HPDE6-E6E7 (cell line): ENCODE results near the gene PRPF40B.

Source experiments
- DNase-seq: peaks from one replicate; pipeline ENCODE4 v3.0.0; 2011; ENCODE audit warnings: missing footprints; ENCODE audit errors: extremely low spot score

PRPF40B gene

DNA sequence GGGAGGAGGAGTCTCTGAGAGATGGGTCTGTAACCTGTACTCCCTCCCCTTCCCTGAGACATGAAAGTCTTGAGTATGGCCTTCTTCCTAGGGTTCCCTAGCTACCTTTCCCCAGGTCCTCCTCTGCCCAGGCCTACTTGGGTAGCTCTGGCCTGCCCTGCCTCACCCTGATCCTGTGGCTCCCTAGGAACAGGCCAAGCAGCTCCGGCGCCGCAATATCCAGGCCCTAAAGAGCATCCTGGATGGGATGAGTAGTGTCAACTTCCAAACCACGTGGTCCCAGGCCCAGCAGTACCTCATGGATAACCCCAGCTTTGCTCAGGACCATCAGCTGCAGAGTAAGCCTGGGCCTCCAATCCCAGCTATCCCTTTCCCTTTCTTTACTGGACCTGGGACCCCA, 12.3 kb downstream of the PRPF40B start:
- DNase-seq, result no peak

DNA sequence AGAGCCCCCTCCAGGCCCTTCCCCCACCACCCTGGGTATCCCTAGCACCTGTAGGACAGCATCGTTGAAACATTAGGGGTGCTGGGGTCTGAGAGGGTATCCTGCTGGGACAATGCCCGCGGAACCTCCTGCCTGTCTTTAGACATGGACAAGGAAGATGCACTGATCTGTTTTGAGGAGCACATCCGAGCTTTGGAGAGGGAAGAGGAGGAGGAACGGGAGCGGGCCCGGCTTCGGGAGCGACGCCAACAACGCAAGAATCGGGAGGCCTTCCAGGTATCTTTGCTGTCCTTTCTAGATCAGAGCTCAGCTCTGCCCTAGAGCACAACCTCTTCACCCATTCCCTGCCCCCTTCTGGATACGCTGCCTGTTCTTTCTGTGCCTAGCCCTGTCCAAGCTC, 13.2 kb downstream of the PRPF40B start:
- DNase-seq, result no peak

DNA sequence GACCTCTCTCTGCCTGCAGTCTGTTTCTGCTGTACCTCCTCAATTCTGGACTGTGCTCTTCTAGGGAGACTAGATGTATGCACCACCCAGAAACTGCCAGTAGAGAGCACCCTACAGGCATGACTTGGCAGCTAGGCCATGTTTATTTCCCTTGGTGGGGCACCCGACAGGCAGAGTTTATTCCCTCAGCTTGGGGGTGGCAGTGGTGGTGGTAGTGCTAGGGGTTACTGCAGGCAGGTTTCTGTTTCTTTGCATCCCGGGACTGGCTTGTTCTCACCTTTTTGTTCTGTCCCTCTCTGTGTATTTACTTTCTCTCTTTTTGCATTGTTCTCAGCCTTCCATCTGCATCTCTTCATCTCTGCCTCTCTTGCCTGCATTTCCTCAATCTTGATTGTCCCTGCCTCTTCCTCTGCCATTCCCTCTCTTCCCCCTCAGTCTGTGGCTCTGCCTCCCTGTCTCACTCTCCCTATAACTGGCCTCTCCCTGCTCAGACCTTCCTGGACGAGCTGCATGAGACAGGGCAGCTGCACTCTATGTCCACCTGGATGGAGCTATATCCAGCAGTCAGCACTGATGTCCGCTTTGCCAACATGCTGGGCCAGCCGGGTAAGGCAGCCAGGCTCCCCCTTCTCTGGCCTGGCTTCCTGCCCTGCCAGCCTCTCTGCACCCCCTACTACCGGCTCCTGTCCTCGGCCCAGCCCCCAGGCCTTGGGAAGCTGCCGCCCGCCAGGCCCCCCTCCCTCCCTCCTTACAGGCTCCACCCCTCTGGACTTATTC, 13.8 kb downstream of the PRPF40B start:
- no peak for DNase-seq

DNA sequence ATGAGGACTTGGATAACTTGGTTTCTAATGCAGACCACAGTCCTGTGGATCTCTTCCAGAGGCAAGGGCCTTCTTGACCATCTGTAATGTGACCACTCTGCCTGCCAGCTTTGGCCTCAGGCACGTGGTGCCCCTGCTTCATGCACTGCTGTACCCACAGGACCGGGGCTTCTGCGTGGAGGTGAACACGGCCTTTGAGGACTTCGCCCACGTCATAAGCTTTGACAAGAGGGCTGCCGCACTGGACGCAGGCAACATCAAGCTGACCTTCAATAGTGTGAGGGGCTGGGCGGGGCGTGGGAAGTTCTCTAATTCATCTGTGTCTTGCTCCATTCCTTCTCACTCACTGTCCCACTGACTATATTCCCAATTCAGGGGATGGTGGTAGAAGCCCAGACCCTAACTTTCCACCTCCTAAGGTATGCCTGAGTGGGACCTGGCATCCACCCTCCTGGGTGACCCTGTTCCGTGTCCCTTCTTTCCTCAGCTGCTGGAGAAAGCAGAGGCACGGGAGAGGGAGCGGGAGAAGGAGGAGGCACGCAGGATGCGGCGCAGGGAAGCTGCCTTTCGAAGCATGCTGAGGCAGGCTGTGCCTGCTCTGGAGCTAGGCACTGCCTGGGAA, 18.5 kb downstream of the PRPF40B start:
- DNase-seq, result no peak

- DNase-seq, result peak; percentile 94
Observed at GRCh38 chr12:49642370-49642802, 19.0 kb downstream of the PRPF40B start.

DNA sequence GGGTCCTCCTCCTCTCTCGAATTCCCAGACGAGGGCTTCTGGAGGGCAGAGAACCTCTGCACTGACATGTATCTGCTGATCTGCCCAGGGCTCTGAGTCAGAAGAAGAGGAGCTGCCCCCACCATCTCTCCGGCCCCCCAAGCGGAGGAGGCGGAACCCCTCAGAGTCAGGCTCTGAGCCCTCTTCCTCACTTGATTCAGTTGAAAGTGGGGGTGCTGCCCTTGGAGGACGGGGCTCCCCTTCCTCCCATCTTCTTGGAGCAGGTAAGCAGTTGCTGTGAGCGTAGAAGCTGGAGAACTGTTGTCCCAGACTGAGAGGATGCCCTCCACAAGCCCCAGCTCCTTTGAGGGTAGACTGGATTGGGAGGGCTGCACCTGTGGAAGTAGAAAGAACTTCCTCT, 19.8 kb downstream of the PRPF40B start:
- no peak for DNase-seq

GRCh38 chr12:49643961-49644619, 20.7 kb downstream of the PRPF40B start:
- DNase-seq, result peak; percentile 93

DNA sequence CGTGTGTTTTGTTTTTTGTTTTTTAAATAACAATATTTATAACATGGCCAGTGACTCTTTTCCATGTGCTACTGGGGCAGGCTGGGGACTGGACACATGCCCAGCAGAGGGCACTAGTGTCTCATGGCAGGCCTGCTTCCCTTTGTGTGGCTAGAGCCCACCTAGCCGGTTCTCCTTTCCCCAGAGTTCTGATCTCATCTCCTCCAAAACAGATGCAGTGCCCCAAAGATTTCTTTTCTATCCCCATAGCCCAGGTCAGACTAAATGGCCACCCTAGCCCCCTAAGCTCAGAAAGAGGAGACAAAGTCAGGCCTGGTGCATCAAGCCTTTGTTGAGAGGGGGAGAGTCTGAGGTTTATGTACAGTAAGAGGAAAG, 21.2 kb downstream of the PRPF40B start:
- DNase-seq, result peak; percentile 86

DNA sequence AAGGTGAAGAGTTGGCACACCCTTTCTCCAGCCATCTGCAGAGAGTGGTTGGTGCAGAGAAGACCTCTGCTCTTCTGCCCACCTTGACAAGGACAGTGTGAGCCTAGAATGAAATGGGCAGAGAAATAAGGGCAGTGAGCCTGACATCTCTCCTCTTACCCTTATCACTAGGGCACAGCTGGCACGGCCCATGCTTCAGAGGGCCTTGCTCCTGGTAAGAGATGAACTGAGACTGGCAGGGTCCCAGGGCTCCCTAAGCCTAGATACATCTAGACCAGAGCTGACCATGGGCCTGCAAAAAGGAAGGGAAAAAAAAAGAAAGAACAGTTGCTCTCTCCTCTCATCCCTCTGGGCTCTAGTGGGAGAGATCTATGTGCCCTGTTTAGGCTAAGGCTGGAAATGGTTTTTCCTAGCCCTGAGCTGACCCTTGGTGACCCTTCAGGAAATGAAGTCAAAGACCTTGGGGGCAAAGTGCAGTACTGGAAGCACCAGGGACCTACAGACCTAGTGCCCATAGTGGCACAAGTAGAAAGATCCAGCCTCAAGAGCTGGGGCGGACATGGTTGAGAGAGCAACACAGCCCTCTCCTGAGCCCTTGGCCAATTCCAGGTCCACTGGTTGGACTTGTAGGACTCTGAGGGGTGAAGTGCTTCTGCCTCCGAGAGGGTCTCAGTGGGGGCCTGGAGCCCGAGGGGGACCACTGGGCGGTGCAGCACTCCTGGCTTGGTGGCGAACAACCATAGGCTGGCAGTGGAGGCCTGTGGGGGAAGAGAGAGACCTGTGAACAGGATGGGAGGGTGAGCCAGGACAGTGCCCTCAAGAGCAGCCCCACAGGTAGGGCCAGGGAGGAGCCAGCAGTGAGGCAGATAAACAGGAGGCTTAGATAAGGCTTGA, 22.0 kb downstream of the PRPF40B start:
- no peak for DNase-seq

DNA sequence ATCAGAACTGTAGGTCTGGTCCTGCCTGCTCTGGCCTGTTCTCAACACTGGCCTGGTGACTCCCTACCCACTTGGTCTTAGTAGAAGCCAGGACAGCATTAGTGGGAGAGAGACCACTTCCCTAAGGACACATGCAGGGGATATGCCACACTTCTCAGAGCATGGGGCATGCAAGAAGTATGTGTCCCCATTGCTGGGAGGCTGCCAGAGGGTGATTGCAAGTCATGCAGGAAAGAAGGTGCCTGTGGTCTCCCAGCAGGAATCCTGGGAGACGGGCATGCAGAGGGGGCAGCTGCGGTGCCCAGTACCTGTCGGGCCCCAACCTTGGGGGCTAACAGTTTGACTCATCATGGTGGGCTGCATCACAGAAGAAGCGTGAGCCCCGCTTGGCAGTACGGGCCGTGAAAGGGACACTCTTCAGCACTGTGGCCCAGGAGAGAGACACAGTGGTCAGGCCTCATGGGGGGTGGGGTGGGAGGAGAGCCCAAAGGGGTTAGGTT, 23.0 kb downstream of the PRPF40B start:
- no peak for DNase-seq

DNA sequence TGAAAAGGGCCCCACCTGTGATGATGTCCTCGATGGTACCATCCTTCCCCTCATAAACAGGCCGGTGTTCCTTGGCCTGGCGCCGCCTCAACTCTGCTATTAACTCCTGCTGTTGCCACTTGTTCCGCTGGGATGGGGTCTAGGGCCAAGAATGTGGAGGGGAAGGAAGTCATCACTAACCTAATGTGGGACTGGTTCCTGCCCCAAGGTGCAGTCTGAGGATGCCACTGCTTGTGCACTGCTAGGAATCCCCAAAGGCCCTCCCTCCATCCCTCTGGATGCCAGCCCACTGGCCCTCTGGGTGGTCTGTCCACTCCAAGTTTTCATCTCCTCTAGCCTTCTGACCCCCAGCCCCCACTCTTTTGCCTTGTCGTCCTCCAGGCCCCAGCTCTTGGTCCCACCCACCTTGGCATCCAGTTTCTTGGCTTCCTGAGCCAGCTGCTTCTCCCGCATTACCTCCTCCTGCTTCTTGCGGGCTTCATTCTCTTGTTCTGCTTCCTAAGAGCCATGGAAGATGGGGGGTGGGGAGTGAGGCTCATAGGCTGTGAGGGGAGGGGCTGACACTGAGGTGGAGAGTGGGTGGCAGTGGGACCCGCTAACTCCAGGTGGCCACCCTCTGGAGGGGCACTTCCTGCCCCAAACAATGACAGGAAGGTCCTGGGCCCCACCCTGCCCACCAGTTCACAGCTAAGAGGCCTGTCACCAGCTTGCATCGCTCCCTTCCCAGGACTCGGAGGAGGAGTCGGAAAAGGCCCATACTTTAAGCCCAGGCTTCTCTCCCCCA, 23.7 kb downstream of the PRPF40B start:
- no peak for DNase-seq

GRCh38 chr12:49647827-49648711, 24.7 kb downstream of the PRPF40B start:
- DNase-seq, result no peak

- no peak for DNase-seq
Observed at GRCh38 chr12:49648712-49649003, 25.3 kb downstream of the PRPF40B start.

DNA sequence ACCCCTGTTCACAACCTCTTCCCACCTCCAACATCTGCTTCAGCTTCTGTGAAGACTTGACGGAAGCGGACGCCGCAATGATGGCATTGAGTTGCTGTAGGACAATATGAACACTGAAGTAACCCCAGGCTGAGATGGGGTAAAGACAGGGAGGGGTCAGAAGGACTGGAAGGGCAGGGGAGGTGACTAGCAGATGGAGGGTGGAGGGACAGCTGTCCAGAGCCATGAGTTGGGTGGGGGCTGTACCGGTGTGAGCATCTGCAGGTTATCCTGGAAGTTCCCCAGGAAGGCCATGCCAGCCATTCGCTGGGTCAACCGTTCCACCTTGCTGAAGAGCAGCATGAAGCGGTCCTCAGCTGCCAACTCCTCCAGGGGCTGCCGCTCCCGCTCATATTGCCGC, 26.1 kb downstream of the PRPF40B start:
- DNase-seq, result no peak

GRCh38 chr12:49649892-49650291, 26.5 kb downstream of the PRPF40B start:
- DNase-seq, result no peak

DNA sequence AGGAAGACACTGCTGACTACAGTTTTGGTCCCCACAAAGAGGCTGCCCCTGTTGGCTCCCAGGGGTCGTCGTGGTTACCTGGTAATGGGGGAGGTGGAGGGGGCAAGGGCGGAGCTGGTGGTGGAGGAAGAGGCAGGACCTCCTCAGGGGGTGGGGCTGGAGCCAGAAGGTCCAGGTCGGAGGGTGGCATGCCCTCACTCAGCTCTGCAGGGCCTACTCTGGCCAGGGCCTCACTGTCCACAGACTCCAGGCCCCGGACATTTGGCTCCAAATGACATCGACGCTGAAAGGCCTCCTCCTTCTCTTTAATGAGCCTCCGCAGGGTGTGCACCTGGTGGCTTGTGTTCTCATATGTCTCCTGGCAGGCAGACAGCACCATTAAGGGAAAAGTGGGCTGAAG, 28.5 kb downstream of the PRPF40B start:
- DNase-seq, result no peak

GRCh38 chr12:49652921-49653520, 29.7 kb downstream of the PRPF40B start:
- no peak for DNase-seq

- DNase-seq, result no peak
Observed at GRCh38 chr12:49654715-49655114, 31.4 kb downstream of the PRPF40B start.

DNA sequence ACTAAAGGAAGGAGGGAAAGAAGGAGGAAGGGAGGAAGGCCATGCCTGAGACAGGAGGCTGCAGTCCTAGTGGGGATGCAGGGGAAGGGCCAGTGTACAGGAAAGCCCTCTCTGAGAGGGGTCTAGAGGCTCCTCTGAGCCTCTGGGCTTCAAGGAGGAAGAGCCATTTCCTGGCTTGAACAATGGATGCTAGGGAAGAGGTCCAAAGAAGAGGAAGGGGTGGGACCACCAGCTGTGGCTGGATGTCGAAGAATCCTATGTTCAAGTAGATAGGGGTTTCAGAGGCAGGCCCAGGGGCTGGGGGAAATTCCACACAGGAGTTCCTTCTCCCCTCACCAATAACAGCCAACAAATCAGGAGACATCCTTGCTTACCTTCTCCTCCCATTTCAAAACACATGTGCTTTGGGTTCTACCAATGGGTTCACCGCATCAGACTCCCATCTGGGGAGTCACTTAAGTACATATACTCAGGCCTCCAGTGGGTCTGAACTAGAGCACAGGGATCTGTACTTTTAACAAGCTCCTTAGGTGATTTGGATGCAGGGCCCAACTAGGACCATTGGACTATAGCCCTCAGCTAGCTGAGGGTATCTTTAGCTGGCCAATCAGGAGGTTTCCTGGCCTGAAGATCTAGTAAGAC, 32.4 kb downstream of the PRPF40B start:
- no peak for DNase-seq
